ENCODE measurements around the gene ACOT9.
"Not testable (repeated sequence)": the region's sequence is repeated elsewhere in the genome, so short reads cannot be mapped to it uniquely, and the experiment has no call there.

ACOT9 gene

DNA sequence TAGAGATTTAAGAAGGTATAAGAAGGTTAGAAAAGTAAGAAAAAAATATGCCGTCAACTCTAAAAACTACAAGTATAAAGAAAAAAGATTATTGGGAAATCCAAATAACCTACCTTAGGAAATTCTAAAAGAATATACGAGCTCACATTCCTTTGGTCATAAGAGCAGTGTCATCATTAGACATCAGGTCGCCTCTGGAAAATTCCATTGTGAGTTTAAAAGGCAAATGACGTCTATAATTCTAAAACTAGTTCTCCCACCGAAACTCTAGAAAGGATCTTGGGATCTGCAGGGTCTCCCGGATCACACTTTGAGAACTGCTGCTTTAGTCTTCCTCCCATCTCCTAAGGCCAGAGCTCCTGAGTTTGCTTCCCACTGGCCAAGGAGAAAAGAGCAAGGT is 39.4 kb upstream of the ACOT9 start:
- CTCF ChIA-PET, result interaction anchor here (0.7 to 8.2 kb wide), 28 partner anchors 9 to 124 kb away, joined by 3 to 111 read pairs (median 5); partner anchors contain the start of genes ACOT9, APOO and CXorf58
- DNase-seq (ENCODE audit: low read depth, low spot score), result no peak
- POLR2A ChIA-PET, result interaction anchor here (0.5 to 1.9 kb wide), 18 partner anchors 11 to 1877 kb away, joined by 3 to 33 read pairs (median 4); partner anchors contain the start of genes ACOT9 and EIF2S3
- TF ChIP-seq, protein P1, sequence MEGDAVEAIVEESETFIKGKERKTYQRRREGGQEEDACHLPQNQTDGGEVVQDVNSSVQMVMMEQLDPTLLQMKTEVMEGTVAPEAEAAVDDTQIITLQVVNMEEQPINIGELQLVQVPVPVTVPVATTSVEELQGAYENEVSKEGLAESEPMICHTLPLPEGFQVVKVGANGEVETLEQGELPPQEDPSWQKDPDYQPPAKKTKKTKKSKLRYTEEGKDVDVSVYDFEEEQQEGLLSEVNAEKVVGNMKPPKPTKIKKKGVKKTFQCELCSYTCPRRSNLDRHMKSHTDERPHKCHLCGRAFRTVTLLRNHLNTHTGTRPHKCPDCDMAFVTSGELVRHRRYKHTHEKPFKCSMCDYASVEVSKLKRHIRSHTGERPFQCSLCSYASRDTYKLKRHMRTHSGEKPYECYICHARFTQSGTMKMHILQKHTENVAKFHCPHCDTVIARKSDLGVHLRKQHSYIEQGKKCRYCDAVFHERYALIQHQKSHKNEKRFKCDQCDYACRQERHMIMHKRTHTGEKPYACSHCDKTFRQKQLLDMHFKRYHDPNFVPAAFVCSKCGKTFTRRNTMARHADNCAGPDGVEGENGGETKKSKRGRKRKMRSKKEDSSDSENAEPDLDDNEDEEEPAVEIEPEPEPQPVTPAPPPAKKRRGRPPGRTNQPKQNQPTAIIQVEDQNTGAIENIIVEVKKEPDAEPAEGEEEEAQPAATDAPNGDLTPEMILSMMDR (IDR thresholded peaks at IDR 0.05; ENCODE audit: insufficient read depth, low read length, missing control alignments), result no peak
- 0 out of 2 replicates have a peak overlapping the region, but pooled peaks have one; percentile 29 for H3K4me3 ChIP-seq (ENCODE audit: low read depth, low read length)

GRCh38 chrX:23779025-23779424 is 35.9 kb upstream of the ACOT9 start:
- ChIA-PET POLR2A (interaction anchor here (1.0 to 1.1 kb wide), 2 partner anchors 37 to 123 kb away, joined by 3 to 4 read pairs; no protein-coding TSS in a partner anchor), CTCF (interaction anchor here (1.3 to 8.2 kb wide), 4 partner anchors 13 to 123 kb away, joined by 3 to 111 read pairs (median 5); no protein-coding TSS in a partner anchor)
- no peak overlapping the region for H3K4me3 ChIP-seq (ENCODE audit: low read depth, low read length)
- no peak for DNase-seq (ENCODE audit: low read depth, low spot score)
- TF ChIP-seq, protein P1 (IDR thresholded peaks at IDR 0.05; ENCODE audit: insufficient read depth, low read length, missing control alignments), result no peak

DNA sequence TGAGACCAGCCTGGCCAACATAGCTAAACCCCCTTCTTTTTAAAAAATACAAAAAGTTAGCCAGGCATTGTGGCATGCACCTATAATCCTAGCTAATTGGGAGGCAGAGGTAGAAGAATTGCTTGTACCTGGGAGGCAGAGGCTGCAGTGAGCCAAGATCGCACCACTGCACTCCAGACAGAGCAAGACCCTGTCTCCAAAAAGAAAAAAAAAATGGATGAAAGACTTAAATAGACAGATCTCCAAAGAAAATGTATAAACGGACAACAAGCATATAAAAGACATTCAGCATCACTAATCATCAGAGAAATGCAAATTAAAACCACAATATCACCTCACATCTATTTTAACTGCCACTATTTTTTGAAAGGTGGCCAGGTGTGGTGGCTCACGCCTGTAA is 33.3 kb upstream of the ACOT9 start:
- CTCF ChIA-PET, result no interaction called here
- POLR2A ChIA-PET, result no interaction called here
- no peak for DNase-seq (ENCODE audit: low read depth, low spot score)

GRCh38 chrX:23773601-23774175 is 30.6 kb upstream of the ACOT9 start:
- no peak for DNase-seq (ENCODE audit: low read depth, low spot score)
- ChIA-PET POLR2A (no interaction called here), CTCF (interaction anchor here (1.2 kb wide), 1 partner anchor 128 kb away, joined by 5 read pairs; no protein-coding TSS in a partner anchor)
- TF ChIP-seq, protein P1 (IDR thresholded peaks at IDR 0.05; ENCODE audit: insufficient read depth, low read length, missing control alignments), result no peak
- H3K4me3 ChIP-seq (ENCODE audit: low read depth, low read length), result no peak overlapping the region

More for the DNA sequence above, 33.3 kb upstream of the ACOT9 start:
- no peak overlapping the region for H3K4me3 ChIP-seq (ENCODE audit: low read depth, low read length)
- TF ChIP-seq, protein P1 (IDR thresholded peaks at IDR 0.05; ENCODE audit: insufficient read depth, low read length, missing control alignments), result no peak

DNA sequence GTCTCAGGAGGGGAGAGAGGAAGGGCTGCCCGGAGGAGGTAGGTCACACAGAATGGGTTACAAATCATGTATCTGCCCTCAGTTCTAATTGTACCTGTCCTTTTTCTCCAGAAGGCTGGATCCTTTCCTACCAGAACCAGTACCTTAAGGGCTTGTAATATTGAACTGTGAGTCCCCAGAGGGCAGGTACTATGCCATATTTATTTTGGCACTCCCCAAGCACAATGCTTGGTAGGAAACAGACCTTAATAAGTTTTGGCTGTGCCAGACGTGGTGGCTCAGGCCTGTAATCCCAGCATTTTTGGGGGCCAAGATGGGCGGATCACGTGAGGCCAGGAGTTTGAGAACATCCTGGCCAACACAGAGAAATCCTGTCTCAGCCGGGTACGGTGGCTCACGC is 28.0 kb upstream of the ACOT9 start:
- POLR2A ChIA-PET; CTCF ChIA-PET; DNase-seq (ENCODE audit: low read depth, low spot score); H3K4me3 ChIP-seq (ENCODE audit: low read depth, low read length): not testable (repeated sequence)

GRCh38 chrX:23770142-23770541 is 27.1 kb upstream of the ACOT9 start:
- ChIA-PET CTCF (interaction anchor here (1.1 kb wide), 1 partner anchor 12 kb away, joined by 3 read pairs; the partner anchor contains the start of gene SAT1), POLR2A (no interaction called here)
- TF ChIP-seq, protein P1 (IDR thresholded peaks at IDR 0.05; ENCODE audit: insufficient read depth, low read length, missing control alignments), result no peak
- DNase-seq (ENCODE audit: low read depth, low spot score), result no peak
- H3K4me3 ChIP-seq (ENCODE audit: low read depth, low read length), result no peak overlapping the region
